ENCODE results near the gene AFMID.

Gene AFMID

DNA sequence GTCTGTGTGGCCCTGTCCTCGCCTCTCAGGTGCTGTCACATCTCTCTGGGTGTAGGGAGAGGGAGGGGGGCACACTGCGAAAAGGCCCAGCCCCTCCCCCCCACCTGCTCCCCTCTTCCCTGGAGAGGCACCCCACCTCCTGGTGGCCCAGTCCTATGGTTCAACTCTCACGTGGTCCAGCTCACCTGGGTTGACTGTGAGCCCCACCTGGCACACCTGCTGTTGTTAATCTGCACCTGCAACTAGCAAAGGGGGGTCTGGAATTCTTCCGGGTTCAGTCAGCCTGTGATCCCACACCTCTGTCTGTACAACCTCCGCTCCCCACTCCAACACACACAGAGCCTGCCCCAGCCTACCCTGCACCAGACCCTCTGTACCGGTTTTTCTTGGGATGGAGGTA is 20.7 kb upstream of the AFMID start:
- H3K27ac ChIP-seq (ENCODE audit: low read length) = no peak overlapping the region
- peaks cover 23% of the 10 kb centered on the region for H3F3A ChIP-seq (ENCODE audit: insufficient read depth, low read length)
- no peak overlapping the region for H3K4me3 ChIP-seq (ENCODE audit: low read length)
- no peaks in the 10 kb centered on the region for H3K27me3 ChIP-seq (replicated peaks; ENCODE audit: insufficient read depth, low read length)
- no peaks in the 10 kb centered on the region for H3K36me3 ChIP-seq (replicated peaks; ENCODE audit: insufficient read depth, low read length)
- H3K9me2 ChIP-seq (replicated peaks; ENCODE audit: insufficient read depth, low read length) = no peaks in the 10 kb centered on the region
- H3K4me1 ChIP-seq (ENCODE audit: low read length) = peaks cover 25% of the 10 kb centered on the region
- no peaks in the 10 kb centered on the region for H4K20me1 ChIP-seq (ENCODE audit: insufficient read depth, low read length)
- H3K9me3 ChIP-seq (replicated peaks; ENCODE audit: insufficient read depth, low read length) = no peaks in the 10 kb centered on the region
- H2AFZ ChIP-seq (ENCODE audit: low read length) = no peak overlapping the region
- H3K79me2 ChIP-seq (ENCODE audit: low read length) = peaks cover 32% of the 10 kb centered on the region
- DNase-seq = peak; percentile 52
- no peak overlapping the region for H3K4me2 ChIP-seq (ENCODE audit: low read depth, low read length)
- no peak overlapping the region for H3K9ac ChIP-seq (ENCODE audit: low read length)
- TF ChIP-seq EZH2 (optimal IDR thresholded peaks at IDR 0.05; ENCODE audit: low read depth, low read length) = no peak
- no peak for TF ChIP-seq EZH2phosphoT487 (IDR thresholded peaks at IDR 0.05; ENCODE audit: low read length)
- TF ChIP-seq CTCF (IDR thresholded peaks at IDR 0.05; ENCODE audit: low read length) = no peak

DNA sequence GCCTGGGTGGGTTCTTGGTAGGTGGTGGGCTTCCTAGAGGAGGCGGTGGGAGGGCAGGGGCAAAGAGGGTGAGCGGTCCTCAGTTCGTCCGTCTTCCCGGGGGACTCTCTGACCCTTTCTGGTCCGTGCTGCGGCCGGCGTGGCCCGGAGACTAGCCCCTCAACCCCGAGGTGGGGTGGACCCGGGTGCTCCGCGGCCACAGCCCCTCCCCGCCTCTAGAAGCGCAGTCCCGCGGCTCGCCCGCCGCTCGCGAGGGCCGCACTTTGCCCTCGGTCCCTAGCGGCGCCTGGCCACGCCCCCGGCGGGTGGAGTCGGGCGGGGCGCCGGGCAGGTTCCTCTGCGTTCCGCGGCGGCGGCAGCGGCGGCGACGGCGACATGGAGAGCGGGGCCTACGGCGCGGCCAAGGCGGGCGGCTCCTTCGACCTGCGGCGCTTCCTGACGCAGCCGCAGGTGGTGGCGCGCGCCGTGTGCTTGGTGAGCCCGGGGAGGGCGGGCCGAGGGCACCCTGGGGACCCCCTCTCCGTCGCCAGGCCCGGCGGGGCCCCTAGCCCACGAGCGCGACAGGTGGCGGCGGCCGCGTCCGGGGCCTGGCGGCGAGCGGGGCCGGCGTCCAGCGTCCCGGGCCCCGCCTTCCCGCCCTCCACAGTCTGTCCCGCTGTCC is 18.8 kb upstream of the AFMID start, which contains the start of gene SYNGR2:
Gene SYNGR2 (plus strand): TSS at position 340 of the 661 bp plus-strand sequence. CDS start 36 bp downstream, at position 376.
- Histone ChIP-seq H2AFZ (ENCODE audit: low read length) (peak within 1 kb of the TSS; percentile 7; the same call in 1 of the 2 replicates), H3K36me3 (replicated peaks; ENCODE audit: insufficient read depth, low read length) (no peaks in the 10 kb centered on the region), H3K9me2 (replicated peaks; ENCODE audit: insufficient read depth, low read length) (no peaks in the 10 kb centered on the region), H3K27ac (ENCODE audit: low read length) (peak within 1 kb of the TSS; percentile 82), H4K20me1 (ENCODE audit: insufficient read depth, low read length) (no peaks in the 10 kb centered on the region), H3K4me3 (ENCODE audit: low read length) (peak within 1 kb of the TSS; percentile 81), H3K9me3 (replicated peaks; ENCODE audit: insufficient read depth, low read length) (no peaks in the 10 kb centered on the region), H3F3A (ENCODE audit: insufficient read depth, low read length) (peaks cover 42% of the 10 kb centered on the region), H3K9ac (ENCODE audit: low read length) (peak within 1 kb of the TSS; percentile 93), H3K4me2 (ENCODE audit: low read depth, low read length) (peak within 1 kb of the TSS; percentile 98), H3K4me1 (ENCODE audit: low read length) (peaks cover 45% of the 10 kb centered on the region), H3K79me2 (ENCODE audit: low read length) (peaks cover 36% of the 10 kb centered on the region), H3K27me3 (replicated peaks; ENCODE audit: insufficient read depth, low read length) (no peaks in the 10 kb centered on the region)
- DNase-seq = peak; percentile 91
- TF ChIP-seq EZH2phosphoT487 (IDR thresholded peaks at IDR 0.05; ENCODE audit: low read length) (no peak), EZH2 (optimal IDR thresholded peaks at IDR 0.05; ENCODE audit: low read depth, low read length) (no peak), CTCF (IDR thresholded peaks at IDR 0.05; ENCODE audit: low read length) (no peak)

DNA sequence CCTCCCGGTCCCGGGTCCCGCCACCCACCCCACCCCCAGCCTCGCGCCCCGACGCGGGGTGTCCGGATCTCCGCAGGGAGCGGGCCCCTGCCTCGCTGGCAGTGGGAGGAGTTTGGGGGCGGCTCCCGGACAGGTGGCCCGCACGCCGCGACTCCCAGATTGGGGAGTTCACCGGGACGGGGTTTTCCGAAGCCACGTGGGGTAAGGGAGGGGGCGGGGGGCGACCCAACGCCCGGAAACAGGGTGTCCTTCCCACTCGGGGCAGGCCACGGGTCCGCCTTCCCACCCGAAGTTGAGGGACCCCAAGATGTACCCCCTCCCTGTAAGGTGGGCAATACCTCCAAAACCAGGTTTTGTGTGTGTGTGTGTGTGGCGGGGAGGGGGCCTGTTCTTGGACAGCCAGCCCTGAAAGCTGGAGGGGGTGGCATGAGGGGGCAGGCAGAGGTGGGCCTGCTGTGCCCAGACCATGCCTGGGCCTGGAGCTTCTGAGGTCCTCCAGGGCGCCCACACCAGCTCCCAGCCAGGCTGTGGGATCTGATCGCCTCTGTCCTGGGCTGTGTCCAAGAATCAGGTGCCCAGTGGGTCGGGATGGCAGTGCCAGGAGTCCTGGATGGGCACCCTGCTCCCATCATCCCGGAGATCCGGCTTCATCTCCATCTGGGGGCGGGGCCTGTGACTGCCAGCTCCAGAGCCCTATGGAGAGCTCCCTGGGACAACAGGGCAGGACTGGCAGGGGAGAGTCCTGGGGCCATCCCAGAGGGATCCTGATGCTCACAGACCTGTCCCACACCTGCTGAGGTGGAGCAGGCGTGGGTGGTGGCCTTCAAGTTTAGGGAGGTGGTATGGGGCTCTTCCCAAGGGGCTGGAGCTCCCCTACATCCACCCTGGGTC is 18.0 kb upstream of the AFMID start:
- peaks cover 36% of the 10 kb centered on the region for H3K79me2 ChIP-seq (ENCODE audit: low read length)
- peaks cover 52% of the 10 kb centered on the region for H3K4me1 ChIP-seq (ENCODE audit: low read length)

More for the DNA sequence above, 18.0 kb upstream of the AFMID start:
- peak; percentile 63 for DNase-seq
- TF ChIP-seq CTCF (IDR thresholded peaks at IDR 0.05; ENCODE audit: low read length) = no peak
- peak overlapping the region; percentile 82 for H3K27ac ChIP-seq (ENCODE audit: low read length)
- no peaks in the 10 kb centered on the region for H3K9me2 ChIP-seq (replicated peaks; ENCODE audit: insufficient read depth, low read length)
- no peaks in the 10 kb centered on the region for H3K9me3 ChIP-seq (replicated peaks; ENCODE audit: insufficient read depth, low read length)
- no peaks in the 10 kb centered on the region for H4K20me1 ChIP-seq (ENCODE audit: insufficient read depth, low read length)
- H2AFZ ChIP-seq (ENCODE audit: low read length) = no peak overlapping the region
- peaks cover 50% of the 10 kb centered on the region for H3F3A ChIP-seq (ENCODE audit: insufficient read depth, low read length)
- peak overlapping the region; percentile 81 for H3K4me3 ChIP-seq (ENCODE audit: low read length)
- peak overlapping the region; percentile 98 for H3K4me2 ChIP-seq (ENCODE audit: low read depth, low read length)
- peak overlapping the region; percentile 93 for H3K9ac ChIP-seq (ENCODE audit: low read length)
- H3K36me3 ChIP-seq (replicated peaks; ENCODE audit: insufficient read depth, low read length) = no peaks in the 10 kb centered on the region
- no peaks in the 10 kb centered on the region for H3K27me3 ChIP-seq (replicated peaks; ENCODE audit: insufficient read depth, low read length)
